HepG2 (cell line): ENCODE results near the gene IFITM10. TPM values are rescaled to one million over a fixed set of nuclear protein-coding genes. Genes with fewer than 3 reads are reported as not detected.
A peak's percentile ranks its signal among the peaks of the same experiment; 100 is the strongest.
"Not testable (repeated sequence)": the region's sequence is repeated elsewhere in the genome, so short reads cannot be mapped to it uniquely, and the experiment has no call there.

Source experiments
- ATAC-seq: fragments of 200-7000 bp; cut with Tn5 transposase; 3 replicates; pipeline ENCODE4 v1.9.1; 2020; ENCODE audit warnings: mild to moderate bottlenecking, moderate library complexity
- BruUV-seq: library from RNA; stranded (reverse); fragments of 400-500 nt; replicated peaks from 2 replicates; lab custom pipeline; 2021; lab: Mats Ljungman, UMichigan
- CTCF ChIA-PET: fragments of 300-600 bp; formaldehyde crosslinking; extraction: SDS; loops from one replicate; lab custom pipeline; 2021; ENCODE audit warnings: low total read pairs, inconsistent platforms, low intra/inter-chr PET ratio; lab: Yijun Ruan, JAX
- POLR2A ChIA-PET: fragments of 350-600 bp; sonication (Branson Sonifier 250); formaldehyde crosslinking; loops from one replicate; lab custom pipeline; 2020; ENCODE audit warnings: antibody characterized with exemption, inconsistent platforms; lab: Yijun Ruan, JAX
- DNase-seq: peaks from one replicate; pipeline ENCODE4 v3.0.0-alpha.2; 2015; ENCODE audit warnings: low spot score
- FAIRE-seq: peaks from 3 replicates; lab custom pipeline; 2011; peaks lifted over from hg19 to GRCh38; lab: Jason Lieb, UNC
- H2AFZ ChIP-seq: one replicate; pipeline ENCODE4 v1.6.1; 2011; ENCODE audit warnings: low read length, inconsistent platforms
- H3K27ac ChIP-seq: fragments of 300-600 bp; 3 replicates; pipeline ENCODE4 v1.8.0; 2011; ENCODE audit warnings: mixed run types, mild to moderate bottlenecking, mixed read lengths, low read length, inconsistent platforms; ENCODE audit not compliant: insufficient read depth; ENCODE audit errors: extremely low read length
- H3K27me3 ChIP-seq, 2 experiments: fragments of 200-600 bp in 1 of 2; 2 replicates in 1 of 2; 3 replicates in 1 of 2; pipeline versions ENCODE4 v1.6.0 to v1.8.0; 2011; ENCODE audit warnings: low read length in 2 of 2, mild to moderate bottlenecking in 2 of 2, moderate library complexity in 2 of 2, inconsistent platforms in 1 of 2; ENCODE audit not compliant: insufficient read depth in 2 of 2, control insufficient read depth in 1 of 2
- H3K36me3 ChIP-seq, 2 experiments: fragments of 200-600 bp in 1 of 2; replicated peaks in 1 of 2; 2 replicates in 1 of 2; 3 replicates in 1 of 2; pipeline versions ENCODE4 v1.5.1 to v1.8.0; 2011; ENCODE audit warnings: low read length in 2 of 2, inconsistent platforms in 1 of 2; ENCODE audit not compliant: insufficient read depth in 2 of 2, control insufficient read depth in 1 of 2
- H3K4me1 ChIP-seq: 2 replicates; pipeline ENCODE4 v1.5.1; 2012; ENCODE audit warnings: low read length, inconsistent platforms; ENCODE audit not compliant: insufficient read depth
- H3K4me2 ChIP-seq: 2 replicates; pipeline ENCODE4 v1.6.0; 2011; ENCODE audit warnings: low read depth, low read length, inconsistent platforms
- H3K4me3 ChIP-seq, 3 experiments: fragments of 200-600 bp in 1 of 3; sonication (generic), shearing (Covaris generic) in 1 of 3; replicated peaks in 1 of 3; 2 replicates each; pipeline ENCODE4 v1.5.1; 2011 to 2016; ENCODE audit warnings: low read length in 3 of 3, inconsistent platforms in 2 of 3, low read depth in 2 of 3, mild to moderate bottlenecking in 2 of 3, control low read depth in 1 of 3, mixed read lengths in 1 of 3; ENCODE audit not compliant: insufficient read depth in 1 of 3
- H3K79me2 ChIP-seq: one replicate; pipeline ENCODE4 v1.6.1; 2011; ENCODE audit warnings: low read length, inconsistent platforms; ENCODE audit not compliant: insufficient read depth
- H3K9ac ChIP-seq: 2 replicates; pipeline ENCODE4 v1.6.0; 2011; ENCODE audit warnings: mild to moderate bottlenecking, low read depth, low read length, inconsistent platforms; ENCODE audit not compliant: insufficient read depth
- H3K9me3 ChIP-seq: 2 replicates; pipeline ENCODE4 v1.5.1; 2012; ENCODE audit warnings: mild to moderate bottlenecking, low read length
- H4K20me1 ChIP-seq: 2 replicates; pipeline ENCODE4 v1.6.0; 2011; ENCODE audit warnings: inconsistent platforms, mild to moderate bottlenecking, low read length, moderate library complexity; ENCODE audit not compliant: insufficient read depth
- HIC2 ChIP-seq: sonication (generic); formaldehyde crosslinking; IDR thresholded peaks from 2 replicates; pipeline ENCODE4 v1.9.0; 2022; ENCODE audit warnings: low read depth, missing genetic modification reagents
- HNRNPL ChIP-seq: fragments of 200-400 bp; formaldehyde crosslinking; IDR thresholded peaks from 2 replicates; pipeline ENCODE4 v1.6.1; 2017; ENCODE audit warnings: mild to moderate bottlenecking, low read depth, low read length
- ZBTB38 ChIP-seq: sonication (generic); formaldehyde crosslinking; IDR thresholded peaks from 2 replicates; pipeline ENCODE4 v1.5.1; 2020; ENCODE audit warnings: mild to moderate bottlenecking, missing genetic modification reagents
- ZNF687 ChIP-seq: sonication (generic); formaldehyde crosslinking; IDR thresholded peaks from 2 replicates; pipeline ENCODE4 v1.5.1; 2020; ENCODE audit warnings: mild to moderate bottlenecking, missing genetic modification reagents, moderate library complexity
- WGBS: methylation state at CpG from one replicate; pipeline ENCODE4 v1.1.6; 2017; ENCODE audit warnings: low lambda C conversion rate; 5-methylcytosine and 5-hydroxymethylcytosine counted together
- in situ Hi-C: cut with HindIII; loops from 2 replicates; pipeline ENCODE4 v1.10.0; 2017; ENCODE audit warnings: low pct_unique_long_range_greater_than_20kb; ENCODE audit not compliant: extremely low pct_ligation_motif_present
- intact Hi-C: fragments of 100-400 bp; cut with micrococcal nuclease; formaldehyde crosslinking; loops from one replicate; pipeline ENCODE4 v1.10.0; 2022; ENCODE audit not compliant: unreplicated experiment
- polyA plus RNA-seq, 8 experiments: library from polyadenylated mRNA; depleted of rRNA in 3 of 8; stranded (reverse) in 7 of 8; unstranded in 1 of 8; fragments of >200 nt; fragmentation: Illumina TruSeq in 4 of 8; extraction: Trizol in 4 of 8; gene quantifications; 2 replicates each; pipeline versions ENCODE4 v1.2.1 to v1.2.3, GENCODE V29; 2011 to 2016; ENCODE audit warnings: low read depth in 4 of 8, missing spikeins in 1 of 8, mixed read lengths in 1 of 8; ENCODE audit not compliant: insufficient read depth in 1 of 8
- total RNA-seq, 5 experiments: library from RNA; depleted of rRNA; stranded (reverse); fragments of >200 nt; fragmentation: Illumina TruSeq; extraction: Trizol; gene quantifications; 2 replicates each; pipeline ENCODE4 v1.2.3, GENCODE V29; 2016; ENCODE audit warnings: low read depth in 1 of 5

IFITM10 gene
- total and polyA plus RNA-seq, 2 of the 13 experiments (the other 11 are each of a cell fraction or from before 2014, with no cell fraction given) = 0.09 to 0.13 TPM

GRCh38 chr11:1683216-1683615 is 67.2 kb downstream of the IFITM10 start:
- intact Hi-C loops, DNase-seq, H3K79me2 ChIP-seq, H3K4me3 ChIP-seq, H3K9me3 ChIP-seq, H3K9ac ChIP-seq, ATAC-seq, CTCF ChIA-PET, FAIRE-seq, H2AFZ ChIP-seq, H3K4me2 ChIP-seq, H4K20me1 ChIP-seq, H3K36me3 ChIP-seq, in situ Hi-C loops, H3K27me3 ChIP-seq, BruUV-seq: not testable (repeated sequence)
- TF ChIP-seq HIC2 (0 out of 2 replicates have a peak, but pooled peaks have one; percentile 34), ZBTB38 (peak; percentile 46; the same call in 1 of the 2 replicates), ZNF687 (peak; percentile 39; the same call in 1 of the 2 replicates), HNRNPL (peak; percentile 74; the same call in 1 of the 2 replicates)
- POLR2A ChIA-PET = interaction anchor here (1.3 to 2.9 kb wide), 5 partner anchors 8 to 456 kb away, joined by 3 to 66 read pairs (median 5); partner anchors contain the start of gene IGF2
- Histone ChIP-seq H3K27ac (peak overlapping the region; percentile 66), H3K4me1 (peaks cover 50% of the 10 kb centered on the region)
- 95% methylated on average over 4 of the region's 19 CpGs for WGBS

Other genes with a start within 250 kb of the IFITM10 start
- 0.95 and 1.8 TPM in 2 replicates for gene DUSP8, start 178.3 kb downstream of the IFITM10 start, total RNA-seq (2016; rRNA removed; fragmentation: Illumina TruSeq; extraction: Trizol)
- gene DUSP8, start 178.3 kb downstream of the IFITM10 start, polyA plus RNA-seq (2011; rRNA removed) = 8.0 and 15.4 TPM in 2 replicates
- not detected in 2 replicates for gene KRTAP5-1, start 165.3 kb downstream of the IFITM10 start, total RNA-seq (2016; rRNA removed; fragmentation: Illumina TruSeq; extraction: Trizol)
- gene KRTAP5-1, start 165.3 kb downstream of the IFITM10 start, polyA plus RNA-seq (2011; rRNA removed) = not detected in 2 replicates
- gene KRTAP5-2, start 152.3 kb downstream of the IFITM10 start, total RNA-seq (2016; rRNA removed; fragmentation: Illumina TruSeq; extraction: Trizol) = not detected in 2 replicates
- not detected in 2 replicates for gene KRTAP5-2, start 152.3 kb downstream of the IFITM10 start, polyA plus RNA-seq (2011; rRNA removed)
- gene KRTAP5-3, start 142.1 kb downstream of the IFITM10 start, total RNA-seq (2016; rRNA removed; fragmentation: Illumina TruSeq; extraction: Trizol) = not detected in 2 replicates
- not detected in 2 replicates for gene KRTAP5-3, start 142.1 kb downstream of the IFITM10 start, polyA plus RNA-seq (2011; rRNA removed)
- not detected in 2 replicates for gene KRTAP5-4, start 128.5 kb downstream of the IFITM10 start, total RNA-seq (2016; rRNA removed; fragmentation: Illumina TruSeq; extraction: Trizol)
- not detected in 2 replicates for gene KRTAP5-4, start 128.5 kb downstream of the IFITM10 start, polyA plus RNA-seq (2011; rRNA removed)
- gene KRTAP5-5, start 120.8 kb downstream of the IFITM10 start, total RNA-seq (2016; rRNA removed; fragmentation: Illumina TruSeq; extraction: Trizol) = not detected in 2 replicates
- not detected in 2 replicates for gene KRTAP5-5, start 120.8 kb downstream of the IFITM10 start, polyA plus RNA-seq (2011; rRNA removed)
- gene KRTAP5-6, start 53.4 kb downstream of the IFITM10 start, total RNA-seq (2016; rRNA removed; fragmentation: Illumina TruSeq; extraction: Trizol) = not detected in 2 replicates
- not detected in 2 replicates for gene KRTAP5-6, start 53.4 kb downstream of the IFITM10 start, polyA plus RNA-seq (2011; rRNA removed)
- gene CTSD, start 13.3 kb upstream of the IFITM10 start, total RNA-seq (2016; rRNA removed; fragmentation: Illumina TruSeq; extraction: Trizol) = 41.6 and 143 TPM in 2 replicates
- gene CTSD, start 13.3 kb upstream of the IFITM10 start, polyA plus RNA-seq (2011; rRNA removed) = 230 and 408 TPM in 2 replicates
- 0.60 TPM in 1 of 2 replicates, not detected in the other for gene SYT8, start 84.4 kb upstream of the IFITM10 start, total RNA-seq (2016; rRNA removed; fragmentation: Illumina TruSeq; extraction: Trizol)
- 2.1 and 2.3 TPM in 2 replicates for gene SYT8, start 84.4 kb upstream of the IFITM10 start, polyA plus RNA-seq (2011; rRNA removed)
- gene TNNI2, start 88.4 kb upstream of the IFITM10 start, total RNA-seq (2016; rRNA removed; fragmentation: Illumina TruSeq; extraction: Trizol) = 7.2 and 8.5 TPM in 2 replicates
- gene TNNI2, start 88.4 kb upstream of the IFITM10 start, polyA plus RNA-seq (2011; rRNA removed) = 12.0 and 21.2 TPM in 2 replicates
- gene LSP1, start 102.5 kb upstream of the IFITM10 start, total RNA-seq (2016; rRNA removed; fragmentation: Illumina TruSeq; extraction: Trizol) = 0.29 and 1.00 TPM in 2 replicates
- 0.59 and 1.5 TPM in 2 replicates for gene LSP1, start 102.5 kb upstream of the IFITM10 start, polyA plus RNA-seq (2011; rRNA removed)
- not detected in 2 replicates for gene PRR33, start 141.3 kb upstream of the IFITM10 start, total RNA-seq (2016; rRNA removed; fragmentation: Illumina TruSeq; extraction: Trizol)
- not detected in 2 replicates for gene PRR33, start 141.3 kb upstream of the IFITM10 start, polyA plus RNA-seq (2011; rRNA removed)
- gene TNNT3, start 169.1 kb upstream of the IFITM10 start, total RNA-seq (2016; rRNA removed; fragmentation: Illumina TruSeq; extraction: Trizol) = not detected in 2 replicates
- gene TNNT3, start 169.1 kb upstream of the IFITM10 start, polyA plus RNA-seq (2011; rRNA removed) = not detected in 2 replicates
- 123 and 126 TPM in 2 replicates for gene MRPL23, start 196.7 kb upstream of the IFITM10 start, total RNA-seq (2016; rRNA removed; fragmentation: Illumina TruSeq; extraction: Trizol)
- gene MRPL23, start 196.7 kb upstream of the IFITM10 start, polyA plus RNA-seq (2011; rRNA removed) = 63.1 and 67.8 TPM in 2 replicates
- gene H19, start 247.2 kb upstream of the IFITM10 start, total RNA-seq (2016; rRNA removed; fragmentation: Illumina TruSeq; extraction: Trizol) = 0.46 and 1.2 TPM in 2 replicates
- 1.3 and 2.4 TPM in 2 replicates for gene H19, start 247.2 kb upstream of the IFITM10 start, polyA plus RNA-seq (2011; rRNA removed)